22Rv1 (cell line): Measurements from ENCODE around the gene CNTN5.

Experiments
- H3K27ac ChIP-seq: fragments of 450-650 bp; 2 replicates; pipeline ENCODE4 v1.5.1; 2017
- ZFX ChIP-seq: fragments of 450-650 bp; IDR thresholded peaks from 2 replicates; pipeline ENCODE4 v1.6.1; 2017; ENCODE audit warnings: antibody characterized with exemption, borderline replicate concordance
- TF ChIP-seq, protein P1 (sequence below): fragments of 450-650 bp; IDR thresholded peaks from 2 replicates; pipeline ENCODE4 v1.5.1; 2017; ENCODE audit warnings: mild to moderate bottlenecking

Gene CNTN5

DNA sequence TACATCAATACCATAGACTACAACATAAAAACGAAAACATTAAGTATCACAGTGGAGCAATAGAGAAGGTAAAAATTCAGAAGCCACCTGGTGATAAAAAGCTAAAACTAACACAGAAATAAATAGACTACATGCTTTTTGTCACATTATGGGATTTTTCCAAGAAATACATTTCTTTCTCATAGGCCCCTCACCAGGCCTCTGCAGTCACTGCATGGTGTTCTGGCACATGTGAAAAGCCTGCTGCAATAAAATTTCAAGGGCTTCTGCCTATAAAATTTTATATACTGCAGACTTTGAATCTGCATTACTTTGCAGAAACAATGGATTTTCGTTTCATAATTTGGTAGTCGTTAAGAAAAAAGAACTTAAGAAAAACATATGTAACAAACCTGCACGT lies 655.5 kb downstream of the CNTN5 start:
- no peak for TF ChIP-seq ZFX
- TF ChIP-seq, protein P1, sequence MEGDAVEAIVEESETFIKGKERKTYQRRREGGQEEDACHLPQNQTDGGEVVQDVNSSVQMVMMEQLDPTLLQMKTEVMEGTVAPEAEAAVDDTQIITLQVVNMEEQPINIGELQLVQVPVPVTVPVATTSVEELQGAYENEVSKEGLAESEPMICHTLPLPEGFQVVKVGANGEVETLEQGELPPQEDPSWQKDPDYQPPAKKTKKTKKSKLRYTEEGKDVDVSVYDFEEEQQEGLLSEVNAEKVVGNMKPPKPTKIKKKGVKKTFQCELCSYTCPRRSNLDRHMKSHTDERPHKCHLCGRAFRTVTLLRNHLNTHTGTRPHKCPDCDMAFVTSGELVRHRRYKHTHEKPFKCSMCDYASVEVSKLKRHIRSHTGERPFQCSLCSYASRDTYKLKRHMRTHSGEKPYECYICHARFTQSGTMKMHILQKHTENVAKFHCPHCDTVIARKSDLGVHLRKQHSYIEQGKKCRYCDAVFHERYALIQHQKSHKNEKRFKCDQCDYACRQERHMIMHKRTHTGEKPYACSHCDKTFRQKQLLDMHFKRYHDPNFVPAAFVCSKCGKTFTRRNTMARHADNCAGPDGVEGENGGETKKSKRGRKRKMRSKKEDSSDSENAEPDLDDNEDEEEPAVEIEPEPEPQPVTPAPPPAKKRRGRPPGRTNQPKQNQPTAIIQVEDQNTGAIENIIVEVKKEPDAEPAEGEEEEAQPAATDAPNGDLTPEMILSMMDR, result no peak
- no peak overlapping the region for H3K27ac ChIP-seq

- no peak overlapping the region for H3K27ac ChIP-seq
- TF ChIP-seq ZFX, result no peak
- TF ChIP-seq, protein P1, result no peak
These were observed 661.4 kb downstream of the CNTN5 start for GRCh38 chr11:99682171-99682570.

DNA sequence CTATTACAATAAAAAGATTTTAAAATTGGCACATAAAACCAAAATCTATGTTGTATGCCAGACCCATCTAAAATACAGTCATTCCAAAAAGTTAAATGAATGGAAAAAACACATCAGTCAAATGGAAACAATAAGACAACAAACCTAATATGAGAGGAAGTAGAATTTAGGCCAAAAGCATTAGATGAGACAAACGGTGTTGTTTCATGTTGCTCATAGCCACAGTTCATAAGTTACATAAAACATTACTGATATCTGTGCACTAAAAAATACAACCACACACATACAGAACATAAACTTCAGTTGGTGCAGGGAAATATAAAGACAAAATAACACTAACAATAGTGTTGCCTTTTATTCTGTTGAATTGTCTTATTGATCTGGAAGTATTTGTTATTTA lies 661.9 kb downstream of the CNTN5 start:
- H3K27ac ChIP-seq, result no peak overlapping the region
- TF ChIP-seq, protein P1, result no peak
- no peak for TF ChIP-seq ZFX

- H3K27ac ChIP-seq, result no peak overlapping the region
- TF ChIP-seq, protein P1, result no peak
These were observed 663.2 kb downstream of the CNTN5 start for GRCh38 chr11:99683933-99684332.

DNA sequence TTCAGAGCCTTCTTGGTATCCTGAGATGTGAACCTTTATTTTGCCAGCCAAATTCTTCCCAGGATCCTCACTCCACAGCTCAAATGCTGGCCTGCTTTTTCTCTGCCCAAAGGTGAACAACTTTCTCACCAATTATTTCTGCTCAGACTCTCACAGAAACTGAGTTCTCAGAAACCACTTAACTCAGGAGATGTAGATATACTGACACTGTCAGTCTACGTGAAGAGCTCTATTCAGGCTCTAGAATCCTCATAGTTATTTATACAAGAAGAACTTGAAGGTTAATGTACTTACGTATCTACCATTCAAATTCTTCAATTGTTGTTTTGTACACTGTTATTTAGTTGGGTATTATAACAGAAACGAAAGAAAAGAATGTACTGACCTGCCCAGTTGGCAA lies 666.1 kb downstream of the CNTN5 start:
- TF ChIP-seq, protein P1, result no peak
- no peak for TF ChIP-seq ZFX
- no peak overlapping the region for H3K27ac ChIP-seq

- H3K27ac ChIP-seq, result no peak overlapping the region
- no peak for TF ChIP-seq ZFX
- TF ChIP-seq, protein P1, result peak; percentile 31
These were observed 666.6 kb downstream of the CNTN5 start for GRCh38 chr11:99687320-99687719.

DNA sequence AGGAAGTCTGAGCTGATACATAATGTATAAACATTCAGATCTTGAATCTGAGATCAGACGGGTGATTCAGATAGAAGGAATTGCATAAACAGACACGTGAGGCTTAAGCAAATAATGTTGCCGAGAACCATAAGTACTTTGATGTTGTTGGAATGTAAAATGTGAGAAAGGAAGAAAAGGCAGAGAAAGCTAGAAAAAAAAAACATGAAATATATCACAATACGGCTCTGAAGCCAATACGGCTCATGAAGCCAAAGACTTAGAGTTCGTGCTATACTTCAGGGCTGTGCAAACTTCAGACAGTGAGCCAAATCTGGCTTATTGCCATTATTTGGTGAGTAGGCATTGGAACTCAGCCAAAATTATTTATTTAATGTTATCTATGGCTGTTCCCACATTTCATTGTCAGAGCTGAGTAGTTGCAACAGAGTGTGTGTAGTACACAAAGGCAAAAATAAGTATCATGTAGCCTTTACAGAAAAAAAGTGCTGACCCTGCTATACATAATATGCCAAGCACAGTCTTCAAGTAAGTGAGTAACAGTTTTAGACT lies 673.3 kb downstream of the CNTN5 start:
- peak overlapping the region; percentile 32 for H3K27ac ChIP-seq
- TF ChIP-seq, protein P1, result no peak
- no peak for TF ChIP-seq ZFX
